HG03575 (cell line): ENCODE data around the gene ZNF764.

ENCODE experiments used
- ATAC-seq: cut with Tn5 transposase; IDR thresholded peaks from one replicate; pipeline ENCODE4 v1.9.1; 2021; ENCODE audit not compliant: unreplicated experiment, insufficient number of reproducible peaks, low FRiP score; ENCODE audit errors: extremely low read depth

ZNF764 gene

GRCh38 chr16:30519120-30520049, 38.8 kb downstream of the ZNF764 start:
- no peak for ATAC-seq

- no peak for ATAC-seq
Observed at GRCh38 chr16:30518552-30518951, 39.6 kb downstream of the ZNF764 start.

GRCh38 chr16:30515275-30515674, 42.9 kb downstream of the ZNF764 start:
- no peak for ATAC-seq

- ATAC-seq: no peak
Observed at GRCh38 chr16:30511509-30511908, 46.7 kb downstream of the ZNF764 start.

GRCh38 chr16:30510376-30510938, 47.7 kb downstream of the ZNF764 start:
- no peak for ATAC-seq

GRCh38 chr16:30509081-30509765, 49.0 kb downstream of the ZNF764 start:
- no peak for ATAC-seq
